Renal pelvis (tissue), 4 donors: ENCODE data around the gene ARHGAP12. TPM values are rescaled to one million over a fixed set of nuclear protein-coding genes. Genes with fewer than 3 reads are reported as not detected.
A peak's percentile ranks its signal among the peaks of the same experiment; 100 is the strongest.

Experiments
- DNase-seq: peaks from one replicate; pipeline ENCODE4 v3.0.0-alpha.2; 2013
- polyA plus RNA-seq, 3 donors: library from polyadenylated mRNA; unstranded; fragments of 120-200 nt; gene quantifications; one replicate each; pipeline ENCODE4 v1.2.1, GENCODE V29; 2013; ENCODE audit not compliant: insufficient read length in 3 of 3

Gene ARHGAP12
- polyA plus RNA-seq, 3 donors = 30.5 to 50.0 (median 44.0) TPM

DNA sequence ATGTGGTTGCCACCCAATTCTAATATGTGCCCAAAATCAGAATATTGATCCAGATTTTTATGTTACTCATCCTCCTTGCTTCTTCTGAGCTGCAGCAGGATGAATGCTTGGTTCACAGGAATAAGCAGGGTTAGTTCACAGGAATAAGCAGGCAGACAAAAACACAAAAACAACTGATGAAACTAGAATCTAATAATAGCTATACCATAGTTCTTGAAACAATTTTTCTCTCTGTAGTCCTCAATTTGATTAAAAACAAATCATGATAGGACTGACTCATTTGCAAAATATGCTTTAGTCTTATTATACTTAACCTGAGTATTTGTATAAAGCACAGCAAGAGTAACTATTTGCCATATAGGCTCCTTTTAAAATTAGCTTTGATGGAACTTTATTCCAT lies 24.4 kb upstream of the ARHGAP12 start:
- no peak for DNase-seq

DNA sequence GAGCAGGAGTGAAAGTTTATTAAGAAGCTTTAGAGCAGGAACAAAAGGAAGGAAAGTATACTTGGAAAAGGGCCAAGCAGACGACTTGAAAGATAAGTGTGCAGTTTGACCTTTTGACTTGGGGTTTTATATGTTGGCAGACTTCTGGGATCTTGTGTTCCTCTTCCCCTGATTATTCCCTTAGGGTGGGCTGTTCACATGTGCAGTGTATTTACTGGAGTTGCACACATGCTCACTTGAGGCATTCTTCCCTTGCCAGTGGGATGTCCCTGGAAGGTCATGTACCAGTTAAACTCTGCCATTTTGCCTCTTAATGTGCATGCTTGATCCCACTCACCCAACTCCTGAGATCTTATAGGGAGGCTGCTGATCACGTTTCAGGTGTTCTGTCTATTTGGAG lies 23.4 kb upstream of the ARHGAP12 start:
- no peak for DNase-seq

DNA sequence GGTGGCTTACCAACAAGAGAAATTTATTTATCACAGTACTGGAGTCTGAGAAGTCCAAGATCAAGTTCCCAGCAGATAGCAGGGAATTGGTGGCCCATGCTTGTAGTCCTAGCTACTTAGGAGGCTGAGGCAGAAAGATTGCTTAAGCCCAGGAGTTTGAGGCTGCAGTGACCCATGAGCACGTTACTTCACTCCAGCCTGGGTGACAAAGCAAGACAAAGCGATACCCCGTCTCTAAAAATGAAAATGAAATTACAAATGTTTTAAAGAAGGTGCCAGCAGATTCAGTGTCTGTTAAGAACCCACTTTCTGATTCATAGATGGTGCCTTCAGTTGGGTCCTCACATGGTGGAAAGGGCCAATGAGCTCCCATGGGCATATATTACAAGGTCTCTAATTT lies 20.6 kb upstream of the ARHGAP12 start:
- DNase-seq = no peak

DNA sequence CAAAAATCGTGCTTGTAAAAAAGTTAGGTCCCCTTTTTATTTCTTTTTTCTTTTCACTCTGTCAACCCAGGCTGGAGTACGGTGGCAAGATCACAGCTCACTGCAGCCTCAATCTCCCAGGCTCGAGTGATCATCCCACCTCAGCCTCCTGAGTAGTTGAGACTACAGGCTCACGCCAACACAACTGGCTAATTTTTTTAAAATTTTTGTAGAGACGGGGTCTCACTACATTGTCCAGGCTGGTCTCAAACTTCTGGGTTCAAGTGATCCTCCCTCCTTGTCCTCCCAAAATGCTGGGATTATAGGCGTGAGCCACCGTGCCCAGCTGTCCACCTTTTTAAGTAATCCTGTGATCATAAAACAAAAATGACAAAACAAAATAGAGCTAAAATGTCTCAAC lies 19.4 kb upstream of the ARHGAP12 start:
- DNase-seq = no peak

DNA sequence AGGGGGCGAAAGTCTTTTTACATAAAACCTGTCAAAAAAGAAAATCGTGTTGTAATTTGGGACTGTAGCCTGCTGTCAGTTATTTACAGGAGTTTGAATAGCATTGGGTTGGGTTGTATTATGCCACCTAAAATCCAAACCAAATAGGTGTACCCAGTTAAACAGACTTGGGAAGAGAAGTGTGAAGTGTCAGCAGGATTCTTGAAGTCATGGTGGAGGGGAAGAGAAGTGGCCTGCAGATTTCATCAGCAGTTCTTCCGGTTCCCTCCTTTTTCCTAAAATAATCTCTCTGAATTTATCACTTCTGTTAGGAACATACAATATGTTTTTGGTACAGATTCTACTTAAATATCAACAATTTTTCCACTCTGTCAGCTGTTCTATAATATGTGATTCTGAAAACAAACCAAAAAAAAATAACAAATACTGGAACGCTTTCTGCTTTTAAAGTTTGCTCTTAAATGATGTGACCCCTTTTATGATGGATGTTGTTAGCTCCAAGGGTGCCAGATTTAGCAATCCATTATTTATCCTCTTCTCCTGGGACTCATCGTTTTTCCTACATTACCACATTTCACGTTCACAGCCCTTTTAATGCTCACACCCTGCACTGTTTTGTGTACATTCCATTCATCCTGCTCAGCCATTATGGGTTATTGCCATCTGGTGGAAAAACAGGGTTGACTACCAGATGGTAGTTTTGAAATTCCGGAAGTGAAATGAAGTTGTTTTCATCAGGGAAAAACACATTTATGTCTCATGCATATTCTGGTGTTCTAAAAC lies 18.7 kb upstream of the ARHGAP12 start:
- DNase-seq = no peak

DNA sequence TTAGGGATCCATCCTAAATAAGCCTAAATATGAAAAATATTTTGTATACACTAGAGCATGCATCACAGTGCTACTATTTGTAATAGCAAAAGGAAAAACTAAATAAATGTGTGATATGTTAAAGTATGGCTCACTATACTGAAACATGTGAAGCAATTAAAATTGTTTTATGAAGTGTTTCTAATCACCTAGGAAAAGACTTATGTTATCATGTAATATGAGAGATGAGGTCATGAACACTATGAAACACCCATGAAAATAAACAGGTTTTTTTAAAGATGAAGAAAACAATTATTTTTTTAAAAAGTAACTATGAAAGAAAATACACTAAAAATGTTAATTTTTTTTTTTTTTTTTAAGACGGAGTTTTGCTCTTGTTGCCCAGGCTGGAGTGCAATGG lies 16.8 kb upstream of the ARHGAP12 start:
- no peak for DNase-seq

DNA sequence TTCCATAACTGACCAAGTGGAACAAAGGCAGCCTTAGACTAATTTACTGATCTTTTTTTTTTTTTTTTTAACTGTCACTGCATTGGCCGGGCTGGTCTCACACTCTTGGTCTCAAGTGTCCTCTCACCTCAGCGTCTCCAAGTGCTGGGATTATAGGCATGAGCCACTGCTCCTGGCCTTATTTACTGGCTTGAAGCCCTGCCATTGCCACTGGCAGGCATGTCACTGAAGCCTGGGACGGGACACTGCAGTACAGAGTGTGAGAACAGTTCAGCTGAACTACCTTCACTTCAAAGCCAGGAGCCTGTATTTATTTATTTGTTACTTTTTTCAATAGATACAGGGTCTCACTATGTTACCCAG lies 15.4 kb upstream of the ARHGAP12 start:
- DNase-seq = no peak

DNA sequence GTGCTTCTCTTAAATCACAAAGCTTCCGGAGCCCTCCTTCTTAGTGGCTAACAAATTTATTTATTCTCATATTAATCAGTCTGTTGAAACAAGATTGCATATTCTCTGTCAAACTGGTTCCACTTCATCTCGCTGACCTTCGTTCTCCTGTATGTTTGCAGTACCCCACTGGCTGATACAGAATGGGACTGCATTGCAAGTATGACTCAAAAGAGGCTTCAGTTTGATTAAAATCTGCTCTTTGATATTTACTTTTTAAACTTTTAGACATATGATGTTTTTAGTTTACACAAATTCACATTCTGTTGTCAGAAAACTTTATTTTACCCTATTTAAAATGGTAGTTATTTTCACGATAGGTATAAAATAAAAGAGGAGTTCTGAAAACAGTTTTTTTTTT lies 14.3 kb upstream of the ARHGAP12 start:
- no peak for DNase-seq

DNA sequence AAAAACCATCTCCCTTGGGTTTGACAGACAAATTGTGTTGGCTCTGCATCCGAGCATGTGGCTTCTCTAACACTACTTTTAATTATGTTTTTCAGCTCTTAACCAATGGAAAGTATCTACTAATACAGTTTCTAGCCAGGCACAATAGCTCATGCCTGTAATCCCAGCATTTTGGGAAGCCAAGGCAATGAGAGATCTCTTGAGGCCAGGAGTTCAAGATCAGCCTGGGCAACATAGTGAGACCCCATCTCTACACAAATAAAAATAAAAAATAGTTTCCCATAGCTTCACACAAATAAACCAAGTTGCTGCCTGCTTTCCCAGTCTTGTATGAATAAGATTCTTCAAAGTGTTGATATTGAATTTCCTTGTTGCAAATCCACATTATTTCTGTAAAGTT lies 13.8 kb upstream of the ARHGAP12 start:
- no peak for DNase-seq

DNA sequence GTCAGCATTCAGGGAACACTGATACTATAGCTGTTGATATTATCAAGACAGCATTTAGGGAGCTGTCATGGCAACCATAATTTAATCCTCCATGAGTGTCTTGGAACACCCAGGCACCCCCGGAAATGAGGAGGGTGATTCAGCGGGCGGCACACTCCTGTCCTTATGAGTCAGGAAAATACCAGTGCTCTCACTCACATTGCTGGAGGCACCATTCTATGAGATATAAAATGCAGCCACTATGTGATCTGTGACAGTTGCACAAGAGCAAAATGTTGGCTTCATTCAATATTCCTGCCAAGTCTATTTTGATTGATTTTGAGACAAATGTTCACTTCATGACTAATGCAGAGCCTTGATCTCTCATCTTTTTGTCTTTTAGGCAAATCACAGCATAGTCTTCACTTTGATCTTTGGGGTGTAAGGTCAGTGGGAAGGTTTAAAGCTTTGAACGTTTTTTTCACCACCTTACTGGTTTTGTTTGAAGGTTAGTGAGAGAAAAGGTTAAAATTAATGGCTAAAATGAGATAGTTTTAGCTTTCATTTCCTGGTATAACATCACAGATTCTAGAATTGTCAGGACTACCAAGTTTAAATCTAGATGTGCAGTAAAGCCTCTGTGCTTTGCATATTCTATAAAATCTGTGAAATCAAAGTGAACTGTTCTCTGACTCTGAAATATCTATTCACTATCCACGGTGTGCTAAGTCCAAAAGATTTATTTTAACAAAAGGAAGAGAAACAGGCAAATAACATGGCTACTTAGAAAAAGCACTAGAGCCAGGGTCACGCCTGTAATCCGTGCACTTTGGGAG lies 12.4 kb upstream of the ARHGAP12 start:
- no peak for DNase-seq

DNA sequence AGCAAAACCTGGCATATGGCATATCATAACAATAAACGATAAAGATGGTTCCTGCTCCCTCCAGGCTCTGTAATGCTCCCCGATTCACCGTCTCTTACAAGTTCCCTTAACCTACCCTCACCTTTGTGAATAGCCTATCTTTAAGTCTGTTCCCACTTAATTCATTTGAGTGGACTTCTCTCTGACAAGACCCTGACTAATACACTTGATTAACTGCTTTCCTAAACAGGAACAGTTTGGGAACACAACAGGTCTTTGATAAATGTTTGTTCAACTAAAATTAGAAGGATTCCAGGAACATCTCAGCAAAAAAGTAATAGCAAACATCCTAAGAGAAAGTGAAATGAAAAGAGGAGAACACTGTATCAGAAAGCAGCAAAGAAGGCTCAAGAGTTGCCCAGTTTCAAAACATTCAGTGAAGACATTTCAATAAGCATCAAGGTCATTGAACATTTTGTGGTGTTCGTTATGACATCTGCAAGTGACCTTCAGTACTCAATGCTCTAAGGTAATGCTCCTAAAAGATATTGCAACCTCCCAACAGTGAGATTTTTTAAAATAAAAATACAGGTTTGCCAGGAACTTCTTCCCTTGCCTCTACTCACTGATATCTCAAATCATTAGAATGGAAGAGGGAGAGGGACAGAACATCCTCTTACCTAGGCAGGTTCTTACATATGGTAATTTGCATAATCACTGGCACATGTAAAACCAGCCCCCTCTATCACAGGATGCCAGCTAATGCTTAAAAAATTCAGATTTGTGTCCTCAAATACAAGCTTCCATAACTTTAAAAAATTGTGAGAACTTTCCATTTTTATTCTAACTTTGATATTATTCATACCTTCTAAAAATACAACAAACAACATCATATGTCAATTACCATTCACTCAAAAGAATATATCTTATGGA lies 11.4 kb upstream of the ARHGAP12 start:
- no peak for DNase-seq

DNA sequence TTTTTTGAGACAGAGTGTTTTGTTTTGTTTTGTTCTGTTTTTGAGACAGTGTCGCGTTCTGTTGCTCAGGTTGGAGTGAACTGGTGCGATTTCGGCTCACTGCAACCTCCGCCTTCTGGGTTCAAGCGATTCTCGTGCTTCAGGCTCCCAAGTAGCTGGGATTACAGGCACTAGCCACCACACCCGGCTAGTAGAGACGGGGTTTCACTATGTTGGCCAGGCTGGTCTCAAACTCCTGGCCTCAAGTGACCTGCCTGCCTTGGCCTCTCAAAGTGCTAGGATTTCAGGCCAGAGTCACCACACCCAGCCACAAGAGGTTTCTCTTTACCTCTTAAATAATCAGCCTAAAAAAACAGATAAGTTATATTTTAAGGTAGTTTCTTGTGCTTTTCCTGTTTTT lies 8.7 kb upstream of the ARHGAP12 start:
- DNase-seq = no peak

DNA sequence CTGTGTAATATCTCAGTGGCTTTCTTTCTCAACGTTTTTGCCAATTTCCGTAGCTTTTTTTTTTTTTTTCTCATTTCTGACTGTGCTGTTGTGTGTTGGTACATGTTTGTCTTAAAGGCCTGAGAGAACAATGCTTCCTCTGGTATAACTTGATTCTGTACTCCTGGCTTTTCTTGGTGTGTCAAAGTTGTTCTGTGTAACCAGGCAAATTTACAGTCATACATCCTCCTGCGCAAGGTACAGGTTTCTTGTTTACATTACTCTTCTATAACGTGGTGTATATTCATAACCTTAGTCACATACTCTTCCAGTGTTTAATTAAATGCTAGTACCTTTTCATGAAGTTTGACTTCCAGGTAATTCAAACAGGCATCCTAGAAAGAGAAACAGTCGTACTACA lies 8.3 kb upstream of the ARHGAP12 start:
- DNase-seq = no peak

DNA sequence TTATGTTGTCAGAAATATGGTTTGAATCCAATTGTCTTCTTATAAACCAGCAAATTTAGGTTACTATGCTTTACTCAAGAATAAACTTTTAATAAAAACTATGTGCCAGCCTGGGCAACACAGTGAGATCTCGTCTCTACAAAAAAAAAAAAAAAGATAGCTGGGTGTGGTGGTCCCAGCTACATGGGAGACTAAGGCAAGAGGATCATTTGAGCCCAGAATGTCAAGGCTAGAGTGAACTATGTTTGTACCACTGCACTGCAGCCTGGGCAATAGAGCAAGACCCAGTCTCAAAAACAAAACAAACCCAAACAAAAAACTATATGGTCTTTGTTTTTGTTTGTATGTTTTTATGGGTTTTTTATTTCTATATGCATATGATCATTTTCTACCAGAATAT lies 7.5 kb upstream of the ARHGAP12 start:
- no peak for DNase-seq

DNA sequence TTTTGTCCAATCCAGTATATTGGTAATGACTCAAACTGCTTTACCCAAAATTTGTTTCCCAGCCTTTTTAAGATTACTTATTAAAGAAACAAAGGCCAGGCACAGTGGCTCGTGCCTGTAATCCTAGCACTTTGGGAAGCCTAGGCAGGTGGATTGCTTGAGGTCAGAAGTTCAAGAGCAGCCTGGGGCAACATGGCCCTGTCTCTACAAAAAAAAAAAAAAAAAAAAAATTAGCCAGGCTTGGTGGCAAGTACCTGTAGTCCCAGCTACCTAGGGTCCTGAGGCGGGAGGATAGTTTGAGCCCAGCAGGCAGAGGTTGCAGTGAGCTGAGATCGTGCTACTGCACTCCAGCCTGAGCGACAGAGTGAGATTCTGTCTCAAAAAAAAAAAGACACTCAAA lies 7.0 kb upstream of the ARHGAP12 start:
- no peak for DNase-seq

DNA sequence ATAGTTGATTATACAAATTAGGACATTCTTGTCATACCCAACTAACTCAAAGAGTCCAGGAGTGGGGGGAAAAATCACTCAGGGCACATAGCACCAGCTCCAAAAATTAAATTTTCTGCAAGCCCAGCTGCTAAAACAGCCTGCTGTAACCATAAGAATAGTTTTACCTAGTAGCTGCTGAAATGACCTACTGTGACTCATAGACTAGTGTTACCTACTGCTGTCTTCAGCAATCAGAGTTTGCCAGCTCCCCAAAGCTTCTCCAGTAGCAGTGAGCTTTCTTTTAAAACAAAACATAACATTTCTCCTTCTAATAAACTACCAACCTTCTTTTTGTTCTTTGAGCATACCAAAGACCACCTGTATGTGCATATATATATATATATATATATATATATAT lies 4.2 kb upstream of the ARHGAP12 start:
- DNase-seq = no peak

DNA sequence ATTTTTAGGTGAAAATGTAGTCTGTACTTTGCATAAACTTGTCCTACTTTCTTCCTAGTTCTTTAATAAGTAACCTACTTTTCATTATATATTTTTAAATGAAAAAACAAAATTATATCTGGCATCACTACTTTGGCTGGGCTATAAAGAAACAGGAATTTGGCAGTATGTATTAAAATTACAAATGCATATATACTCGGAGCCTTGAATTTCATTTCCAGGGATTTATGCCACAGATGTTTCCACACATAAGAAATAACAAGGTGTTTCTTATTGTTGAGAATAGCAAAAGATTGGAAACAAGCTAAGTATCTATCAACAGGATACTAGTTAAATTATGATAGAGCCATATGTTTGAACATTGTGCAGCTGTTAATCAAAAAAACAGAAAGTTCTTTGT lies 2.2 kb upstream of the ARHGAP12 start:
- DNase-seq = no peak

DNA sequence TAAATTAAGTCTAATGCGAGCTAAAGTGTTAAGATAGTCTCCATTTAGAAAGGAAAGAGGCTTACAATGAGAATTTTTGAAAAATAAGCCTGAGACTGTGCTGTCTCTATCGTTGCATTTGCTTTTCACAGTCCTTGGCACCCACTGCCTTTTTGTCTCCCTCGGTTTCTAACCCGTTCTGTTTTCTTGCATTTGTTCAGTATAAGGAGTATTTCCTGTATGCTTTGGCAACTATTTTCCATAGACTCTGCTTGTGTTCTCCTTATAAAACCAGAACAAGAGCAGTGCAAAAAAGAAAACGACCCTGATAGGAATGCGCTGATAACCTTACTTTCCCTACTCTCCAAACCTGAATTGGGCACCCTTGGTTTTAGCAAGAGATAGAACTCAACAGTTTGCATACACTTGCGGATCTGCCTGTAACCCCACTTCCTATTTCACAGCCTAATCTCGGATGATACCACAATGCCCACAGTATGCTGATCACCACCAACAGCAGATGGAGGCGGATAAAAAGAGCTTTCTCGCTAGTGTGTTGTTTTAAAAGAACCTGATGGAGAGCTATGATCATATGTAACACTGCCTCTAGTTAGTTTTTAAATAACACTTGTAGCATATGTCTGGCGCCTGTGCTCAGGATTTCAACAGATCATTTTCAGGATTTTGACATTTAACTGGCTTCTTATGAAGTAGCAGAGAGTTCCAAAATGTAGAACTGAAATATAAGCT lies 1.6 kb upstream of the ARHGAP12 start:
- no peak for DNase-seq

DNA sequence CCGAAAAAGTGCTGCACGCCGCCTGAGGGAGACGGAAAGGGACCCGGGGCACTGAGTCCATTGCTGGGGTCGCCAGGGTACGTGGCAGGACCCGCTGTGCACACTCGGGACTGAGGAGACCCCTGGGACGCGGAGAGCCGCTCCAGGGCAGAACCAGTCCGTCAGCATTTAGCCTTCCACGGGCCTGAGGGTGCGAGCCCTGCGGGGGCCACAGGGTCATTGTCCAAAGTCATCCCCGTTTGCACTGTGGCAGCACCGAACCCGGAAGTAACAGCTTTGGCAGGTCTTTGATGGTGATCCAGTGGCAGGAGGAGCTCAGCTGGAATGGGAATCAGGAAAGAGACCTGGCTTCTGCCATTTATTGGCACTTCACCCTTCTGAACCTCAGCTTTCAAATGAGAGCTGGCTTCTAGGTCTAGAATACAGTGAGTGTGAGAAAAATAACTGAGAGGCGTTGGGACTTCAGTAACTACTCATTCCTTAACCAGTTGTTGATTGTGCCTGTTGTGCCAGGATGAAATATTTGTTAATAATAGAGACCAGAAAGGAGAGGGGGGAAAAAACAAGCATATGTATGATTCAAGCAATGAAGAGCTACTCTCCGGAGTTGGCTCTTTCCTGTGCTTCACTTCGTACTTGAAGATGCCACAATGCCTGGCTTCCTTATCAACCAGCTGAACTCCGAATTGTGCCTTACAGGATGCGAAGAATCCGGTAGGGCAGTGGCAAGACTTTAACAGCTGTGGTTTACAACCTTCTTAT lies 811 bp upstream of the ARHGAP12 start:
- no peak for DNase-seq

DNA sequence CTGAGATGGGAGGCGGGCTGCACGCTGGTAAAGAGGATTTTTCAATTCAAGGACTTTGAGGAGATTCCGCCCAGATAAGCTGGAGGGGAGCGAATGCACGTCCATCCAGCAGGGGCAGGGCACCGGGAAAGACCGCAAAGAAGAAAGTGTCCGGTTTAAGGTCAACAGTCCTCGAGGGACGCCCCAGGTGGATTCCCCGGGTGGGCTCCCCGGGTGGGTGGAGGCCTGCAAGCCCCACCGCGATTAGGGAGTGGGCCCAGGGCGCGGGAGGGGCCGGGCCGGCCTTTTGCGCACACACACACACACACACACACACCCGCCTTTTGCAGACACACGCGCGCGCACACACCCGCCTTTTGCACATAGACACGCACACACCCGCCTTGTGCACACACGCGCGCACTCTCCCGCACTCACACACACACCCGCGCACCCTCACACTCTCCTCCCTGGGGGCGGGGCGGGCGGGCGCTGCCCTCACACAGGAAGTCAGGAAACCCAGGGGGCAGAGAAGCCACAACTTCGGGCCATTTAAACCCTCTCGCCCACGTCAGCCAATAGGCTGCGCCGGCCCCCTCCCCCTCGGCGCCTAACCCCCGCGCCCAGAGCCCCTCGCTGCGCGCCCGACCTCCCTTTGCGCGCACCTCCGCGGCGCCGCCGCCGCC lies 615 bp downstream of the ARHGAP12 start:
- DNase-seq = peak; percentile 48

DNA sequence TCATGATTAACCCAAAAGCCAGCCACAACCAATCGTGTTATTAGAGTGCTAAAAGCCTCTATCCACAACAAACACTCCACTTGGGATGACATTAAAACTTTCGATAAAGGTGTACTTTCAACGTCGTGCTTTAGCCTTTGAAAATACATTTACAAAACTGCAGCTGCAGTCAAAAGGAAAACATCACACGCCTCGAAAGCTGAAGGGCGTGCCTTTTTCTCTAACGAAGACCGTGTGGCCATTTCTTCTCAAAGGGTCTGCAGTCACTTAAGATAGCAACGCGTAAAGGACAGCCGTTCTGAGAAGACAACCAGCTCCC lies 1.1 kb downstream of the ARHGAP12 start:
- DNase-seq = no peak
